ENCODE results near the gene MYORG.

DNA sequence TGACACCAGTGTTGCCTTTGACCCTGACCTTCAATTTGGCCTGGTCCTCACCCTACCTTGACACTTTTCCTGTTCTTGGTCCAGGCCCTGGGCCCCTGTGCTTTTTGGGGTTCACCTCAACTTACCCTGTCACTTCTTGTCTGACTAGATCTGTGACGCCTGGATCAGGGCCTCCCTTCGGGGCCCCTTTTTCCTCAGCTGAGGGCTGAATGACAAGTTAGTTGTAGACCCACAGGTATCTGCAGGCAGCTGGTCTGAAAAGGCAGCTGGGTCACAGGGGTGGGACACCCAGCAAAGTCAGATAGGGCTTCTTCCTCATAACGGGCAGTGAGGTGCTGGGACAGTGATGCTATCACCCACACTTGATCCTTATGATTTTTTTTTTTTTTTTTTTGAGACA, 10.0 kb upstream of the MYORG start:
- no peak for TF ChIP-seq CTCF (IDR thresholded peaks at IDR 0.05; ENCODE audit: low read length)
- no peak for TF ChIP-seq EZH2phosphoT487 (IDR thresholded peaks at IDR 0.05; ENCODE audit: low read length)
- no peak for TF ChIP-seq EZH2 (optimal IDR thresholded peaks at IDR 0.05; ENCODE audit: low read depth, low read length)

All from MM.1S (cell line).